Skeletal muscle satellite cell (primary cell): ENCODE data around the gene DIRAS1. TPM values are rescaled to one million over a fixed set of nuclear protein-coding genes. Genes with fewer than 3 reads are reported as not detected.
A peak's percentile ranks its signal among the peaks of the same experiment; 100 is the strongest.

Experiments
- H3K27me3 ChIP-seq: 2 replicates; pipeline ENCODE4 v1.7.0; 2013; ENCODE audit warnings: low read length; ENCODE audit not compliant: control insufficient read depth, insufficient read depth
- H3K36me3 ChIP-seq: 2 replicates; pipeline ENCODE4 v1.7.0; 2013; ENCODE audit warnings: mild to moderate bottlenecking, control low read depth, low read length; ENCODE audit not compliant: insufficient read depth
- H3K4me1 ChIP-seq: 2 replicates; pipeline ENCODE4 v1.7.0; 2013; ENCODE audit warnings: low read length; ENCODE audit not compliant: control insufficient read depth, insufficient read depth
- H3K4me2 ChIP-seq: 2 replicates; pipeline ENCODE4 v1.7.0; 2013; ENCODE audit warnings: mild to moderate bottlenecking, low read length
- H3K4me3 ChIP-seq: 2 replicates; pipeline ENCODE4 v1.7.0; 2013; ENCODE audit warnings: low read length
- H3K9ac ChIP-seq: 2 replicates; pipeline ENCODE4 v1.7.0; 2013; ENCODE audit warnings: mild to moderate bottlenecking, low read depth, low read length, moderate library complexity
- H3K9me3 ChIP-seq: replicated peaks from 2 replicates; pipeline ENCODE4 v1.7.0; 2013; ENCODE audit warnings: mild to moderate bottlenecking, control low read depth, low read length
- total RNA-seq: library from RNA; depleted of rRNA; stranded (reverse); fragments of >200 nt; gene quantifications from 2 replicates; pipeline ENCODE4 v1.2.3, GENCODE V29; 2012; rRNA removed

The DIRAS1 gene, protein sequence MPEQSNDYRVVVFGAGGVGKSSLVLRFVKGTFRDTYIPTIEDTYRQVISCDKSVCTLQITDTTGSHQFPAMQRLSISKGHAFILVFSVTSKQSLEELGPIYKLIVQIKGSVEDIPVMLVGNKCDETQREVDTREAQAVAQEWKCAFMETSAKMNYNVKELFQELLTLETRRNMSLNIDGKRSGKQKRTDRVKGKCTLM
- total RNA-seq = 1.7 and 2.0 TPM in 2 replicates

DNA sequence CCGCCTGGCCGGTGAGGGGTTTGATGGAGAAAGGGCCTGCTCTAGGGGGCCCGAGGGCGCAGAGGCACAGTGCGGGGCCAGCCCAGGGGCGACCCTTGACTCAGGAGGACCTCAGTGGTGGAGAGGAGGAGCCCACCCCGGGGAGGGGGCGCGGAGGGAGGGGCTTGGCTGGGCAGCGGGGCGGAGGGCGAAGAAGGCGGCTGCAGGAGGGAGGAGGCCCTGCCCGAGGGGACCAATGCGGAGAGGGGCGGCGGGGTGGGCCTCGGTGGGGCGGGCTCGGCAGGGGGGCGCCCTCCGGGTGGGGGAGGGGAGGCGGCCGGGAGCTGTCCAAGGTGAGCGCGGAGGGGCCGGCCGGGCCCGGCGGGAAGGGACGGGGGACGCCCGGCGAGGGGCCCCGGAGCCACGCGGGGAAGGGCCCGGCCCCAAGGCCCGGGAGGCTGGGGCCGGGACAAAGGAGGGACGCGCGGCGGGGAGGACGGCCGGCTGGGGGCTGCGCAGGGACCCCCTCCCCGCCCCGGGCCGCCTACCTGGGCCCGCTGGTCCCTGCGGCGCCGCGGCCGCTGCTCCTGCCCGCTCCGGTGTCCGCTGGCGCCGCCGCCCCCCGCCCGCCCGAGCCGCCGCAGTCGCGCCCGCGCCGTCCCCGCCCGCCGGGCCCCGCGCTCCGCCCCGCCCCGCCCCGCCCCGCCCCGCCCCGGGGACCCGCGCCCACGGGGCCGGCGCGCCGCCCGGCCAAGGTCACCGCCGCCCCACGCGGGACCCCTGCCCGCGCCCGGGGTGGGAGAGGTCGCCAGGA is at the start of gene DIRAS1:
TSS of gene DIRAS1 (minus strand) at position 596 of the 793 bp plus-strand sequence. CDS start 3,566 bp downstream, outside the sequence.
- no peaks in the 10 kb centered on the region for H3K36me3 ChIP-seq
- peak within 1 kb of the TSS; percentile 30 for H3K9ac ChIP-seq
- H3K9me3 ChIP-seq = peaks cover under 1% of the 10 kb centered on the region
- H3K4me3 ChIP-seq = peak within 1 kb of the TSS; percentile 64
- peak within 1 kb of the TSS; percentile 80 for H3K4me2 ChIP-seq
- H3K4me1 ChIP-seq = peaks cover 27% of the 10 kb centered on the region
- H3K27me3 ChIP-seq = peaks cover under 1% of the 10 kb centered on the region

DNA sequence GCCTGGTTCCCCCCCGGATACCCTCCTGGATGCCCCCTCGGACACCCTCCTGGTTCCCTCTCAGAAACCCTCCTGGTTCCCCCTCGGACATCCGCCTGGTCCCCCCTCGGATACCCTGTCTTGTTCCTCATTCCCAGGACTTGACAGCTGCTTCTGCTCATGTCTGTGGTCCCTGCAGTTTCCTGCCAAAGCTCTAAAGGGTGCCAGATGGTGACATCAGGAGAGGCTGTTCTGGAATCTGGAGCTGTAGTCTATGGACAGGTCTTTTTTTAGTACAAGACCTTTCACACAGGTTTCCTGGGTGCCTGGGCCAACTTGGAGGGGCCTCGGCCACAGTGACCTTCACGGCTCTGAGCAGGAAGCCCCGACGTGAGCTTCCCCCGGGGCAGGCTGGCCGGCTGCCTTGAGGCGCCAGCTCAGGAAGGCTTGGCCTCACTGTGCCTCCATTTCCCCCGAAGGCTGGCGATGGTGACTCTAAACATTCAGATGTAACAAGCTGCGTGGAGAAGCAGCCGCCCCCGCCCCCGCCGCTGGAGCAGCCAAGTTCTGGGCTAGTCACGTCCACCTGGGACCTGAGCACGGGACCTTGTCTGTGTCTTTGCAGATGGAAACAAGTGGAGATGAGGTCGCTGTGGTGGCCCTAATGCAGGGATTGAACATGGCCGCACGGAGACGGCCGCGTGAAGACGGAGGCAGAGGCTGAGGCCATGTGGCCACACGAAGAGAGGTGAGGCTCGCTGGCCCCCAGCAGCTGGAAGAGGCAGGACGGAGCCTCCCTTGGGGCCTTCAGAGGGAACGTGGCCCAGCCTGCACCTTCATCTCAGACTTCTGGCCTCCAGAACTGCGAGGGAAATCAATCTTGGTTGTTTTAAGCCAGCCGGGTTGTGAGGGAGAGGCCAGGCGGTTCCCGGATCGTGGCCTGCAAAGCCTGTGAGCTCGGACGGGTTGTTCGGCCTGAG is 49.2 kb upstream of the DIRAS1 start:
- Histone ChIP-seq H3K9me3 (no peaks in the 10 kb centered on the region), H3K4me1 (peaks cover 38% of the 10 kb centered on the region), H3K36me3 (peaks cover 34% of the 10 kb centered on the region), H3K4me3 (no peak overlapping the region), H3K27me3 (no peaks in the 10 kb centered on the region), H3K9ac (no peak overlapping the region), H3K4me2 (peak overlapping the region; percentile 3)

DNA sequence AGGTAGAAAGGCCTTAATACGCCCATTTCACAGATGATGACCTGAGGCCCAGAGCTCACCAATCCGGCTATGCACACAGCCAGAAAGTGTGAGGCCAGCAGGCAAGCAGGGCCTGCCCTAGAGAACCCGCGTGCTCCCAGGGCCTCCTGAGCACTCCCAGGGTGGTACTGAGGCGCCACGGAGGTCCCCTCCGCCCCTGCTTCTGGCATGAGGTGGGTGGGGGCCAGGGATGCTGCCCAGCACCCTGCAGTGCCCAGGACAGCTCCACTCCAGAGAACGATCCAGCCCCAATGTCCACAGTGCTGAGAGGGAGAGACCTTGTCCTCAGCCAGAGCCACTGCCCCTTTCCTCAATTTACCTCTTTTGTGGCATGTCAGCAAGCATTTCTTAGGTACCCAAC is 48.0 kb upstream of the DIRAS1 start:
- Histone ChIP-seq H3K4me1 (peaks cover 27% of the 10 kb centered on the region), H3K9me3 (no peaks in the 10 kb centered on the region), H3K36me3 (peaks cover 44% of the 10 kb centered on the region), H3K4me3 (no peak overlapping the region), H3K27me3 (no peaks in the 10 kb centered on the region), H3K4me2 (no peak overlapping the region), H3K9ac (no peak overlapping the region)

DNA sequence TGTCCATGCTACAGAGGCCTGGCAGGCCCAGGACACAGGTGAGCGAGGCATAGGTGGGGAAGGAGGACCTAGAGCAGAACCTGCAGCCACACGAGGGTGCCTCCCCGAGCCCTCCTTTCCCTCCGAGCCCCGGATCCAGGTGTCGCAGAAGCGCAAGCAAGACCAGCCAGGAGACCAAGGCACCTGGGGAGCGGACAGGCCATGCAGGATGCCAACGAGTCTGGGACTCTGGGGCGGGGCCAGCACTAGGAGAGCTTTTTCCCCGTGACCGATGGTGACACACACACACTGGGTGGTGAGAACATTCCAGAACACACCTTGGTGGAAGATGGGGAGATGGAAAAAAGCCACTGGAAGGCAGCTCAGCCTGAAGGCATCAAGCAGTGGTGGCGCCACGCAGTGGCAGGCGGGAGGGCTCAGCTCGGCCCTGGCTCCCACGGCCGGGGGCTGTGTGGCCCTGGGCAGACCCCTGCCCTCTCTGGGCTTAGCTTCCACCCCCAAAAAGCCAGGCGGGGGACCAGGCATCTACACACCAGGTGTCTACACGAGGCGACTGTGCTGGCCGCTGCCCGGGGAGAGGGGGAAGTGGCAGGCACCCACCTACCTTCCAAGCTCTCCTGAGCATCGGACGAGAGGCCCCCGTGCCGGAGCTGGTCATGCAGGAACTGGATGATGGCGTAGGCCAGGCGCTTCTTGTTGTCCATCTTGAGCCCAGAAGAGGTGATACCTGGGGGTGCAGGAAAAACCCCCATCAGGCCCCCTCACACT is 47.4 kb upstream of the DIRAS1 start:
- peaks cover 51% of the 10 kb centered on the region for H3K36me3 ChIP-seq
- H3K9ac ChIP-seq = no peak overlapping the region
- H3K27me3 ChIP-seq = no peaks in the 10 kb centered on the region
- no peak overlapping the region for H3K4me2 ChIP-seq
- peaks cover 24% of the 10 kb centered on the region for H3K4me1 ChIP-seq
- H3K9me3 ChIP-seq = no peaks in the 10 kb centered on the region
- no peak overlapping the region for H3K4me3 ChIP-seq

DNA sequence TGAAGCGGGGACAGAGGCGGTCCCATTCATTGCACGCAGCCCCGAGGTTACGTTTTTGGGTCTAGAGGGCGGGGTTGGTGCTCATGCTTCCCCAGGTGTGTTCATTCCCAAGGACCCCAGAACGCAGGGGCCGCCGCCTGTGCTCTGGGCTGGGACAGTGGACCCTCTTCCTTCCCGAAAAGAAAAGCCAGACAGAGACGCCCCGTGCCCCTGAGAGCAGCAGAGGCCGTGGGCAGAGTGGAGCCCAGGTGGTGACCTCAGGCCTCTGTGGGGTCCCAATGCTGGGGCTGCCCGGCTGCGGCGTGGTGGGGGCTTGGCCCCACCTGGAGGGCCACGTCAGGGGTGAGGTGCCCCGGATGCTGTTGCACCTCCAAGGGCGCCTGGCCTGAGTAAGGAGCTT is 46.5 kb upstream of the DIRAS1 start:
- peaks cover 60% of the 10 kb centered on the region for H3K36me3 ChIP-seq
- H3K9ac ChIP-seq = no peak overlapping the region
- H3K4me2 ChIP-seq = no peak overlapping the region
- no peaks in the 10 kb centered on the region for H3K27me3 ChIP-seq
- no peak overlapping the region for H3K4me3 ChIP-seq
- H3K9me3 ChIP-seq = no peaks in the 10 kb centered on the region
- peaks cover 24% of the 10 kb centered on the region for H3K4me1 ChIP-seq

DNA sequence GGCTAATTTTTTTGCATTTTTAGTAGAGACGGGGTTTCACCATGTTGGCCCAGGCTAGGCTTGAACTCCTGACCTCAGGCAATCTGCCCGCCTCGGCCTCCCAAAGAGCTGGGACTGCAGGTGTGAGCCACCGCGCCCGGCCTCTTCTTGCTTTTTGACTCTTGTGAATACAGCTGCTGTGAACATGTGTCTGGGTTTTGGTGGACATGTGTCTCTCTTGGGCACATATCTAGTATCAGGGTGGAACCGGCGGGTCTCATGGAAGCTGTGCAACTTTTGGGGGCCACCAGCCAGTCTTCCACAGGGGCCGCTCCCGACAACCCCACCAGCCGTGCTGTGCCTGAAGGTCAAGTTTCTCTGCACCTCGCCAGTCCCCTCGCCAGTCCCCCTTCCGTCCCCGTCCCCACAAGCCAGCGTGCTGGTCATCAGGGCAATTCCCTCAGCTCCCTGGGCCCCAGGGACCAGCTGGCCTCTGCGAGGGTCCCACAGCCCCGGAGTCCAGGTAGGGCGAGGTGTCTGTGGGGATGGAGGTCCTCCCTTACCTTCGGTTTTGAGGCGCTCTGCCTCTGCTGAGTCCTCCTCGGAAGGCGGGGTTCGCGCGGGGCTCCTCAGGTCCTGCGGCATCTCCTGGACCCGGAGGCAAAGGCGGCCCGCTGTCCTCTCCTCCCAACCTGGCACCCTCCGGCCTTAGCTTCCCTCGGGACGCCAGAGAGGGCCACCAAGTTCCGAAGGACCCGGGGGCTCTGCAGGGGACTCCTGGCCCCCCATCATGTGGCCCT is 45.6 kb upstream of the DIRAS1 start:
- peaks cover 68% of the 10 kb centered on the region for H3K36me3 ChIP-seq
- peaks cover 17% of the 10 kb centered on the region for H3K4me1 ChIP-seq
- H3K27me3 ChIP-seq = no peaks in the 10 kb centered on the region
- no peak overlapping the region for H3K4me3 ChIP-seq
- no peaks in the 10 kb centered on the region for H3K9me3 ChIP-seq
- H3K4me2 ChIP-seq = no peak overlapping the region
- H3K9ac ChIP-seq = no peak overlapping the region

DNA sequence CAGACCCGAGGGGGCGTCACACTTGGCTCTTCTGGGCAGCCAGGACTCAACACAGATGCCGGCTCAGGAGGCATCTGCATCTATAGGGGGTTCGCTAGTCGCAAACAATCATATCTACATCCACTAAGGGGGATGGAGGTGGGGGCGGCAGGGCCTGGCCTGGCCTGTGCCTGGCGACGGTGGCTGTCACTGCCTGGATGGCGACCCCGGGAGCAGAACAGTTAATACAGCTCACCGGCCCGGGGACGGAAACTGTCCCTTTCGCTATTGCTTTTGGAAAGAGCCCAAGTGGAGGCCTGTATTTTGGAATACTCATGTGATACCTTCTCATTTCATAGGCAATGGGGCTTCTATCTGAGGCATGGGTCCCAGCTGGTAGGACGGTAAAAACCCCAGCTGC is 44.2 kb upstream of the DIRAS1 start:
- peaks cover 73% of the 10 kb centered on the region for H3K36me3 ChIP-seq
- H3K4me2 ChIP-seq = no peak overlapping the region
- H3K4me3 ChIP-seq = no peak overlapping the region
- H3K9me3 ChIP-seq = no peaks in the 10 kb centered on the region
- no peak overlapping the region for H3K9ac ChIP-seq
- H3K4me1 ChIP-seq = peaks cover 5% of the 10 kb centered on the region
- H3K27me3 ChIP-seq = no peaks in the 10 kb centered on the region

DNA sequence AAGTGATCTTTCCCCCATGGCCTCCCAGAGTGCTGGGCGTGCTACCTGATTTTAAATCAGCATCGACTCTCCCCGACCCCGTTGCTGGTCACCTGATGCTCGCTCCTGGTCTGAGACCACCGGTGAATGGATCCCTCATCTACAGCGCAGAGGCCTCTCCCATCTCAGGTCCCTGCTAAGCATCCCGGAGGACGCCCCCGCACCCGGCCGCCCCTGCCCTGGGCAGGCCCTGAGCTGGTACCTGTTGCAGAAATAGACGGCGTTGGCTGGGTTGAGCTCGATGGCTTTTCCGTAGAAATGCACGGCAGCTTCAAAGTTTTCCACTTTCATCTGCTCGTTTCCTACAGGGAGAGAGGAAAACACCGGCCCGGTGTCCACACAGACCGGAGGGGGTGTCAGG is 43.8 kb upstream of the DIRAS1 start:
- Histone ChIP-seq H3K9ac (no peak overlapping the region), H3K27me3 (no peaks in the 10 kb centered on the region), H3K36me3 (peaks cover 72% of the 10 kb centered on the region), H3K4me1 (peaks cover under 1% of the 10 kb centered on the region), H3K4me2 (no peak overlapping the region), H3K9me3 (no peaks in the 10 kb centered on the region), H3K4me3 (no peak overlapping the region)

DNA sequence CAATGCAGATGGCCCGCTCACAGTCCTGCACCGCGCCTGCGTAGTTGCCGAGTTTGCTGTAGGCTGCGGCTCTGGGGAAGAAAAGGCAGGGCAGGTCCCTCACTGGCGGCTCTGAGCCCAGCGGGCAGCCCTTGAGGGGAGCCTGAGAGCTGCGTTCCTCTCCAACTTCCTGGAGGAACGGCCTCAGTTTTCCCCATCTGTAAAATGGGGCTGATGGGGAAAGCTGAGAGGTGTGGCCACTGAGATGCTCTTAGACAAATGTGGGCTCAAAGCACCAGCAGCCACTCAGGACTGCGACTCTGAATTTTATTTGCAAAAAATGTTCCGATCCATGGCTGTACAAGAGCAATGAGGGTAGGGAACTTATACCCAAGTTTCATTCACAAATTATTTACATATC is 42.5 kb upstream of the DIRAS1 start:
- H3K9ac ChIP-seq = no peak overlapping the region
- H3K9me3 ChIP-seq = no peaks in the 10 kb centered on the region
- no peaks in the 10 kb centered on the region for H3K4me1 ChIP-seq
- H3K4me2 ChIP-seq = no peak overlapping the region
- peaks cover 79% of the 10 kb centered on the region for H3K36me3 ChIP-seq
- no peak overlapping the region for H3K4me3 ChIP-seq
- H3K27me3 ChIP-seq = no peaks in the 10 kb centered on the region

DNA sequence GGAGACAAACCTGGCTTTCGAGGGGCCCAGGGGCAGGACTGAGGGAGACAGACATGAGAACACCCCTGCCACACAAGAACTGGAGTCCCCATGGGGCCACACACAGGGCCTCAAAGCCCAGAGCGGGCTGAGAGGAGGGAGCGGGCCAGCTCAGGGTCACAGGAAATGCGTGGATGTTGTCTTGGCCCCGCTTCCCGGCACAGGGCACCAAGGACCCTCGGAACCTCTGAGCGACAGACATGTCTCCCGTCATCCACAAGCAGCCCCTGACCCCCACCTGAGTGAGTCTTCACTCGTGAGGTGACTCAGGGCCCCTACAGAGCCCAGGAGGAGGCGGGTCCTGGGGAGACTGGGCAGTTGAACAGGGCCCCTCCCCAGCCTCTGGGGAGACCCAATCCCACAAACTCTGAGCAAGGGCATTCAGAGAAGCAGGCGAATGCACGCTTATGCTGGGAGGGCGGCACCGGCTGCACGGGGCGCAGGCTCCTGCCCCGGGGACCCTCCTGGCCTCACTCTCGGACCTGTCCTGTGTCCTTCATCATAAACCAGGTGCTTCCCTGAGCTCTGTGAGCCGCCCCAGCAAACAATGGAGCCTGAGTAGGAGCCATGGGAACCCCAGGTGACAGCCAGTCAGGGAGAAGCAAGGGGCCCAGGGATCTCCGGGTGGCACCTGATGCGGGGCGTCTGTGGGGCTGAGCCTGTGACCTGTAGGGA is 41.8 kb upstream of the DIRAS1 start:
- Histone ChIP-seq H3K4me3 (no peak overlapping the region), H3K4me2 (no peak overlapping the region), H3K9ac (no peak overlapping the region), H3K27me3 (no peaks in the 10 kb centered on the region), H3K9me3 (no peaks in the 10 kb centered on the region), H3K36me3 (peaks cover 75% of the 10 kb centered on the region), H3K4me1 (no peaks in the 10 kb centered on the region)
